ENCODE measurements around the gene CAD.

The CAD gene

DNA sequence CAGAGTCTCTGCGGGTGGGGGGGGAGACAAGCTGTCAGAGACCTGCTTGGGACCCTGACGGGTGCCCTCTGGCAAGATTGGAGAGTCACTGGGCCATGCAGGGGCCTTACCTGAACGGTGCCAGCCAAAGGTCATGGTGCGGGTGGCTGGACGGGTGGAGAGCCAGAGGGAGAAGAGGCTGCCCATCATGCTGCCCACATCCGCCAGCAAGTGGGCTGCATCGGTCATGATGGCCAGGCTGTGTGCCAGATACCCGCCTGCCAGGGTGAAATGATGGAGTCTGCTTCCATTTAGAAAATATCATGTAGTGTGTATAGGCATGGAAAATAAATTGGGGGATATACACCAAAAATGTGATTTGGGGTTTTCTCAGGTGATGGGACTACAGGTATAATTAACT lies 40.9 kb downstream of the CAD start:
- peaks cover 41% of the 10 kb centered on the region for H3K27me3 ChIP-seq (ENCODE audit: control insufficient read depth, low read length)
- H3K4me3 ChIP-seq (ENCODE audit: low read length), result no peak overlapping the region
- no peak overlapping the region for H3K4me2 ChIP-seq (ENCODE audit: low read length)
- H3K9me3 ChIP-seq (ENCODE audit: control insufficient read depth, insufficient read depth, low read length), result no peaks in the 10 kb centered on the region
- H4K20me1 ChIP-seq (ENCODE audit: control insufficient read depth, insufficient read depth, low read depth, low read length), result no peaks in the 10 kb centered on the region
- peaks cover 9% of the 10 kb centered on the region for H3K4me1 ChIP-seq (ENCODE audit: control insufficient read depth, low read length)
- no peaks in the 10 kb centered on the region for H3K79me2 ChIP-seq (ENCODE audit: control insufficient read depth, low read length)
- no peaks in the 10 kb centered on the region for H3K36me3 ChIP-seq (ENCODE audit: control insufficient read depth, low read length)
- H3K9me2 ChIP-seq (replicated peaks; ENCODE audit: control insufficient read depth, low read length), result no peaks in the 10 kb centered on the region
- H3F3A ChIP-seq (ENCODE audit: control insufficient read depth, insufficient read depth), result no peaks in the 10 kb centered on the region
- no peak overlapping the region for H3K27ac ChIP-seq (ENCODE audit: low read depth, low read length)
- TF ChIP-seq, protein P1, sequence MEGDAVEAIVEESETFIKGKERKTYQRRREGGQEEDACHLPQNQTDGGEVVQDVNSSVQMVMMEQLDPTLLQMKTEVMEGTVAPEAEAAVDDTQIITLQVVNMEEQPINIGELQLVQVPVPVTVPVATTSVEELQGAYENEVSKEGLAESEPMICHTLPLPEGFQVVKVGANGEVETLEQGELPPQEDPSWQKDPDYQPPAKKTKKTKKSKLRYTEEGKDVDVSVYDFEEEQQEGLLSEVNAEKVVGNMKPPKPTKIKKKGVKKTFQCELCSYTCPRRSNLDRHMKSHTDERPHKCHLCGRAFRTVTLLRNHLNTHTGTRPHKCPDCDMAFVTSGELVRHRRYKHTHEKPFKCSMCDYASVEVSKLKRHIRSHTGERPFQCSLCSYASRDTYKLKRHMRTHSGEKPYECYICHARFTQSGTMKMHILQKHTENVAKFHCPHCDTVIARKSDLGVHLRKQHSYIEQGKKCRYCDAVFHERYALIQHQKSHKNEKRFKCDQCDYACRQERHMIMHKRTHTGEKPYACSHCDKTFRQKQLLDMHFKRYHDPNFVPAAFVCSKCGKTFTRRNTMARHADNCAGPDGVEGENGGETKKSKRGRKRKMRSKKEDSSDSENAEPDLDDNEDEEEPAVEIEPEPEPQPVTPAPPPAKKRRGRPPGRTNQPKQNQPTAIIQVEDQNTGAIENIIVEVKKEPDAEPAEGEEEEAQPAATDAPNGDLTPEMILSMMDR (IDR thresholded peaks at IDR 0.05; ENCODE audit: low read depth, low read length, poor library complexity, severe bottlenecking), result no peak
- TF ChIP-seq EZH2phosphoT487 (IDR thresholded peaks at IDR 0.05; ENCODE audit: borderline replicate concordance, low read length), result no peak

DNA sequence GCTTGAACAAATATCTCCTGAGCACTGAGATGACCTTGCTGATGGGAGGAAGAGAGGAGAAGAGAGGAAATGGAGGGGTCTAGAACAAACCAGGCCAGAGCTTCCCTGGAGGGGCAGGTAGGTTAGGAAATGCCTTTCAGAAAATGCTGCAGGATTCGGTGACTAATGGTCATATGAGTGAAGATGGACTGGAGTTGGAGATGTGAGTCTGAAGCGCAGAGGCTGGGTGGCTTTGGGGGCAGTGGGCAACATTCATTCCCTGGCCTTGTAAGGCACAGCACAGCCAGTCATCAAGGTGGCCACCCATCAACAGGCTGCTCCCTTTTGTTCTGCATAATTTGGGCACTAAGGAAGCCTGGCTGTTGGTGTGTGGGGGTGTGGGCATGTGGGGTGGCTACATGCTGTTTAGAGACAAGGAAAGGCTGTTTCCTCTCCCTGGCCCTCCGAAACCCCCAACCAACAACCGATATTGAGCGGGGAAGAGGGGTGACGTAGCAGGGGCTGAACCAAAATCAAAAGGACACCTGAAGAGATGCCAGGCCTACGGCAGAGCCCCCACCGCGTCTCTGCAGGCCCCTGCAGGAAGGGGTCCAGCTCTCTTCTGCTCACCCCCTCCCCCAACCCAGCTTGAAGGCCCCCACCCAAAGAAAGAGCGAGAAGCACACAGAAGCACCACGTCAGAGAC lies 44.2 kb downstream of the CAD start:
- TF ChIP-seq EZH2phosphoT487 (IDR thresholded peaks at IDR 0.05; ENCODE audit: borderline replicate concordance, low read length), result no peak
- TF ChIP-seq, protein P1 (IDR thresholded peaks at IDR 0.05; ENCODE audit: low read depth, low read length, poor library complexity, severe bottlenecking), result no peak
- no peaks in the 10 kb centered on the region for H3K9me2 ChIP-seq (replicated peaks; ENCODE audit: control insufficient read depth, low read length)
- H4K20me1 ChIP-seq (ENCODE audit: control insufficient read depth, insufficient read depth, low read depth, low read length), result no peaks in the 10 kb centered on the region
- H3K4me3 ChIP-seq (ENCODE audit: low read length), result no peak overlapping the region
- H3F3A ChIP-seq (ENCODE audit: control insufficient read depth, insufficient read depth), result no peaks in the 10 kb centered on the region
- H3K4me1 ChIP-seq (ENCODE audit: control insufficient read depth, low read length), result peaks cover 33% of the 10 kb centered on the region
- no peak overlapping the region for H3K4me2 ChIP-seq (ENCODE audit: low read length)
- H3K27ac ChIP-seq (ENCODE audit: low read depth, low read length), result no peak overlapping the region
- H3K9me3 ChIP-seq (ENCODE audit: control insufficient read depth, insufficient read depth, low read length), result no peaks in the 10 kb centered on the region
- peaks cover 69% of the 10 kb centered on the region for H3K27me3 ChIP-seq (ENCODE audit: control insufficient read depth, low read length)
- no peaks in the 10 kb centered on the region for H3K79me2 ChIP-seq (ENCODE audit: control insufficient read depth, low read length)
- H3K36me3 ChIP-seq (ENCODE audit: control insufficient read depth, low read length), result no peaks in the 10 kb centered on the region

DNA sequence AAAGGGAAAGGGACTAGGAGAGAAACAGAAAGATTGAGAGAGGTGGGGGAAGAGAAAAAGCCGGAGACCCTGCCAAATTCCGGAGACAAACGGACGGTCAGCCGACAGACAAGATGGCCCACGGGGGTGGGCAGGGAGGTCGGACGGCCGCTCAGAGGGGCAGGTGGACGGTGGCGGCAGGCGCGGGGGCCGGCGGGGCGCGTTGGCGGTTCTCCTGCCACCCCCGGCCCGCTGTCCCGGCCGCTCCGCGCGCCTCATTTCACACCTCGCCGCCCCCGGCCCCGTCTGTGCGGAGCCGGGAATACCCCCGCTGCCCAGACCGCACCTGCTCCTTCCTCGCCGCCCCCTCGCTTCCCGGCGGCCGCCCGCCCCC lies 44.7 kb downstream of the CAD start:
- H3K4me3 ChIP-seq (ENCODE audit: low read length), result peak overlapping the region; percentile 78

More for the DNA sequence above, 44.7 kb downstream of the CAD start:
- Histone ChIP-seq H3K36me3 (ENCODE audit: control insufficient read depth, low read length) (no peaks in the 10 kb centered on the region), H4K20me1 (ENCODE audit: control insufficient read depth, insufficient read depth, low read depth, low read length) (no peaks in the 10 kb centered on the region), H3K9me3 (ENCODE audit: control insufficient read depth, insufficient read depth, low read length) (no peaks in the 10 kb centered on the region), H3K27me3 (ENCODE audit: control insufficient read depth, low read length) (peaks cover 70% of the 10 kb centered on the region), H3K4me2 (ENCODE audit: low read length) (peak overlapping the region; percentile 89), H3K27ac (ENCODE audit: low read depth, low read length) (no peak overlapping the region), H3K4me1 (ENCODE audit: control insufficient read depth, low read length) (peaks cover 33% of the 10 kb centered on the region), H3K79me2 (ENCODE audit: control insufficient read depth, low read length) (no peaks in the 10 kb centered on the region), H3K9me2 (replicated peaks; ENCODE audit: control insufficient read depth, low read length) (no peaks in the 10 kb centered on the region), H3F3A (ENCODE audit: control insufficient read depth, insufficient read depth) (no peaks in the 10 kb centered on the region)
- TF ChIP-seq EZH2phosphoT487 (IDR thresholded peaks at IDR 0.05; ENCODE audit: borderline replicate concordance, low read length), result no peak
- TF ChIP-seq, protein P1 (IDR thresholded peaks at IDR 0.05; ENCODE audit: low read depth, low read length, poor library complexity, severe bottlenecking), result no peak
